ENCODE measurements around the gene TRAPPC3.

DNA sequence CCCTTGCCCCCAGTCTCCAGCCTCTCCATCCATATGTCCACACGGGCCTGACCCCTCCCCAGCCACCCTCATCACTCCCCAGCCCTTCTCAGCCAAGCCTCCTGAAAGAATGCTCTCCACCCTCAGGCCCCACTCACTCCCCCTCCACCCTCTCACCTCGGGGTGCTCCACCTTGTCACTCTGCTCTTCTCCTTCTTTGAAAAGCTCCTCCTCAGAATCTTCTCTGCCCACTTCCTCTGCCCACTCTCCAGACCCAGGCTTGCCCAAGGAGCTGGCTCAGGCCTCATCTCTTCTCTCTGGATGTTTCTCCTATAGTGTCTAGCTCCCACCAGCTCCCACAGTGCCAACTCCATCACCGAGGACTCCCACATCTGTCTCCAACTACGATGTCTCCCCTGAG, 38.1 kb downstream of the TRAPPC3 start:
- TF ChIP-seq EZH2phosphoT487 (IDR thresholded peaks at IDR 0.05; ENCODE audit: borderline replicate concordance, low read length), result no peak
- TF ChIP-seq, protein P1, sequence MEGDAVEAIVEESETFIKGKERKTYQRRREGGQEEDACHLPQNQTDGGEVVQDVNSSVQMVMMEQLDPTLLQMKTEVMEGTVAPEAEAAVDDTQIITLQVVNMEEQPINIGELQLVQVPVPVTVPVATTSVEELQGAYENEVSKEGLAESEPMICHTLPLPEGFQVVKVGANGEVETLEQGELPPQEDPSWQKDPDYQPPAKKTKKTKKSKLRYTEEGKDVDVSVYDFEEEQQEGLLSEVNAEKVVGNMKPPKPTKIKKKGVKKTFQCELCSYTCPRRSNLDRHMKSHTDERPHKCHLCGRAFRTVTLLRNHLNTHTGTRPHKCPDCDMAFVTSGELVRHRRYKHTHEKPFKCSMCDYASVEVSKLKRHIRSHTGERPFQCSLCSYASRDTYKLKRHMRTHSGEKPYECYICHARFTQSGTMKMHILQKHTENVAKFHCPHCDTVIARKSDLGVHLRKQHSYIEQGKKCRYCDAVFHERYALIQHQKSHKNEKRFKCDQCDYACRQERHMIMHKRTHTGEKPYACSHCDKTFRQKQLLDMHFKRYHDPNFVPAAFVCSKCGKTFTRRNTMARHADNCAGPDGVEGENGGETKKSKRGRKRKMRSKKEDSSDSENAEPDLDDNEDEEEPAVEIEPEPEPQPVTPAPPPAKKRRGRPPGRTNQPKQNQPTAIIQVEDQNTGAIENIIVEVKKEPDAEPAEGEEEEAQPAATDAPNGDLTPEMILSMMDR (IDR thresholded peaks at IDR 0.05; ENCODE audit: low read depth, low read length, poor library complexity, severe bottlenecking), result no peak
